Peyer's patch (tissue), 4 donors: ENCODE measurements around the gene C4orf50. TPM values are rescaled to one million over a fixed set of nuclear protein-coding genes. Genes with fewer than 3 reads are reported as not detected.
"Not testable (repeated sequence)": the region's sequence is repeated elsewhere in the genome, so short reads cannot be mapped to it uniquely, and the experiment has no call there.

Source experiments
- DNase-seq, 3 donors: peaks; one replicate each; pipeline ENCODE4 v3.0.0-alpha.2; 2017 to 2019
- H3K27ac ChIP-seq, 4 donors: fragments of 200-600 bp; sonication (generic); one replicate each; pipeline ENCODE4 v1.5.1; 2016 to 2019
- H3K27me3 ChIP-seq, 2 donors: fragments of 200-600 bp; sonication (generic); one replicate each; pipeline ENCODE4 v1.5.1; 2019
- H3K36me3 ChIP-seq, 3 donors: fragments of 200-600 bp; sonication (generic); one replicate each; pipeline ENCODE4 v1.5.1; 2016 to 2019
- H3K4me1 ChIP-seq, 4 donors: fragments of 200-600 bp; sonication (generic); one replicate each; pipeline ENCODE4 v1.5.1; 2016 to 2019
- H3K4me3 ChIP-seq, 4 donors: fragments of 200-600 bp; sonication (generic); 1 replicate in 3 of 4; 2 replicates in 1 of 4; pipeline ENCODE4 v1.5.1; 2016 to 2019; ENCODE audit warnings: mild to moderate bottlenecking in 1 of 4
- H3K9me3 ChIP-seq, 4 donors: fragments of 200-600 bp; sonication (generic); one replicate each; pipeline ENCODE4 v1.5.1; 2016 to 2019; ENCODE audit warnings: mild to moderate bottlenecking in 1 of 4
- POLR2A ChIP-seq, 2 donors: fragments of 450-650 bp; IDR thresholded peaks; one replicate each; pipeline ENCODE4 v1.5.1; 2017; ENCODE audit warnings: antibody characterized with exemption in 2 of 2, mild to moderate bottlenecking in 2 of 2, moderate library complexity in 2 of 2
- total RNA-seq, 4 donors: library from RNA; depleted of rRNA; stranded (reverse); fragments of >200 nt; gene quantifications; one replicate each; pipeline ENCODE4 v1.1.0, GENCODE V29; 2016
- TF ChIP-seq, protein P1 (sequence below), 6 experiments: fragments of 450-650 bp in 4 of 6; fragments of 200-600 bp in 2 of 6; sonication (generic) in 1 of 6; IDR thresholded peaks; one replicate each; pipeline ENCODE4 v1.5.1; 2017 to 2019; ENCODE audit warnings: antibody characterized with exemption in 6 of 6, mild to moderate bottlenecking in 3 of 6, moderate library complexity in 1 of 6

Gene C4orf50
- total RNA-seq, 4 donors from 2014 or later = 0.19 to 0.83 (median 0.40) TPM; not detected in 1

DNA sequence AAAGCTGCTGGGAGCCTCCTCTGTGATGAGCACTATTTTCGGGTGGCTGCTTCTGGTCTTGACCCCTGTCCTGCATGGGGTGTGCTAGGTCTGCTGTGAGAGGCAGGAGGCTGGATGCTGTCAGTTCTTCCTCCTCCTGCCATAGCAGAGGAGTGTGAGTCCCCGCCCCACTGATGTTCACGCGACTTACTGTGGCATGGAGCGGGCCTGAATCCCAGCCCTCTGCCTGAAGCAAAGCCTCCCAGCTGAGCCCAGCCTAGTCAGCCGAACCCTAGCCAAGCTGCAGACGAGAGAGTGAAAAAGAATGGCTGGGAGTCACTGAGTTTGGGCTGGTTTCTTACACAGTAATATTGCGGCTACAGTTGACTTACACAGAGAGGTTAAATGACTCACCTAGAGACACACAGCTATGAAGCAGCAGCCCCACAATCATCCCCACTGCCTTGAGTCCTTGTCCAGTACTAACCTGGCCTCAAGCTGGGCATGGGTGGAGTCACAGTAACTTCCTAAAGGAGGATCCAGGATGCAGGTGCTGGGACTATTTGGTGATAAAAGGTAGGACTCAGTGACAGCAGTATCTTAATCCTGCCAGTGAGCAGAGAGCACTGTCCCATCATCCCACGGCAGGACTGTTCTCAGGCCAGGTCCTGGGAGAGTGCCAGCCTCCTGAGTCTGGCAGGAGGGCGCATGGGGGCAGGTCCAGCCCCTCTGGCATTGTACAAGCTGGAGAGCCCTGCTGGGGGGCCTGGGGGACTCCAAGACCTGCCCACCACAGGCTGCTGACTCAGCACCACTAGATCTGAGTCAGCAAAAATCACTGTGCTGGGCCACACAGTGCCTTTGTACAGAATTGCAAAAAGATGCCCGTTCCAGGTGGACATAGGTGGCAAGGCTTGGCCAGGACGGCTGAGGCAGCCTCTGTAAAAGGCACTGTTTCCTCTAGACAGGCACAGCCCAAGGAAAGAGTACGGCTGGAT lies 65.0 kb downstream of the C4orf50 start:
- Histone ChIP-seq H3K27ac (no peak overlapping the region), H3K9me3 (no peaks in the 10 kb centered on the region), H3K4me3 (no peak overlapping the region), H3K27me3 (no peaks in the 10 kb centered on the region), H3K4me1 (no peaks in the 10 kb centered on the region), H3K36me3 (no peaks in the 10 kb centered on the region)
- TF ChIP-seq, protein P1, sequence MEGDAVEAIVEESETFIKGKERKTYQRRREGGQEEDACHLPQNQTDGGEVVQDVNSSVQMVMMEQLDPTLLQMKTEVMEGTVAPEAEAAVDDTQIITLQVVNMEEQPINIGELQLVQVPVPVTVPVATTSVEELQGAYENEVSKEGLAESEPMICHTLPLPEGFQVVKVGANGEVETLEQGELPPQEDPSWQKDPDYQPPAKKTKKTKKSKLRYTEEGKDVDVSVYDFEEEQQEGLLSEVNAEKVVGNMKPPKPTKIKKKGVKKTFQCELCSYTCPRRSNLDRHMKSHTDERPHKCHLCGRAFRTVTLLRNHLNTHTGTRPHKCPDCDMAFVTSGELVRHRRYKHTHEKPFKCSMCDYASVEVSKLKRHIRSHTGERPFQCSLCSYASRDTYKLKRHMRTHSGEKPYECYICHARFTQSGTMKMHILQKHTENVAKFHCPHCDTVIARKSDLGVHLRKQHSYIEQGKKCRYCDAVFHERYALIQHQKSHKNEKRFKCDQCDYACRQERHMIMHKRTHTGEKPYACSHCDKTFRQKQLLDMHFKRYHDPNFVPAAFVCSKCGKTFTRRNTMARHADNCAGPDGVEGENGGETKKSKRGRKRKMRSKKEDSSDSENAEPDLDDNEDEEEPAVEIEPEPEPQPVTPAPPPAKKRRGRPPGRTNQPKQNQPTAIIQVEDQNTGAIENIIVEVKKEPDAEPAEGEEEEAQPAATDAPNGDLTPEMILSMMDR (IDR thresholded peaks at IDR 0.05) = no peak
- no peak for TF ChIP-seq POLR2A (IDR thresholded peaks at IDR 0.05)
- peak in 1 of 3 donors; percentile 14 for DNase-seq

DNA sequence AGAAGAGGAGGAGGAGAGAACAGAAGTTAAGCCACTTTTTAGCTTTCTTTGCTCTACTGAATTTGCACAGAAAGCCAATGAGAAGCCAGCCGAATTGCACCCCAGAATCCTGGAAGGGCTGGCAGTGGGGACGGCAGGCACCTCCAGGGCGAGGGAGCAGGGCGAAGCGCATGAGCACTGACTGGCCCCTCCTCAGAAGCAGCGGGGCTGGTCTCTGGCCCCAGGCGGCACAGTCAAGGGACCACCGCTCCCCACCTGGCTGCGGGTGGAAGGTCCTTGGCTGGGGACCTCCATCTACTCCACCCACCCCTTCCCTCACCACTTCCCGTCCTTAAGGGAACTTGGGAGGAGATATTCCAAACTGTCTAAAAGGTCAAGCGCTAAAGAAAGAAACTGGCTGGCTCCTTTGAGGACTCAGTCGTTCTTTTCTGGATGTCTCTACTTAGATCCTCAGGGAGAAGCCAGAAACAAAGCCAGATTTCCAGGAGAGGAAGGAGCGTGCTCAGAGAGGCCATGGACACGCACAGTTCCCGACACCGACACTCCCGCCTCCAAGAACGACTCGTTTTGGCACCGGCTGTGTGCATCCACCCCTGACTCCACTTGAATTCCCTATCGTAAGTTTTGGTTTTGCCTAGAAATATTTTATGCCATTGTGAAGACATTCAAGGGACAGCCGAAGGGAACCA lies 65.8 kb downstream of the C4orf50 start:
- H3K27me3 ChIP-seq = no peaks in the 10 kb centered on the region

DNA sequence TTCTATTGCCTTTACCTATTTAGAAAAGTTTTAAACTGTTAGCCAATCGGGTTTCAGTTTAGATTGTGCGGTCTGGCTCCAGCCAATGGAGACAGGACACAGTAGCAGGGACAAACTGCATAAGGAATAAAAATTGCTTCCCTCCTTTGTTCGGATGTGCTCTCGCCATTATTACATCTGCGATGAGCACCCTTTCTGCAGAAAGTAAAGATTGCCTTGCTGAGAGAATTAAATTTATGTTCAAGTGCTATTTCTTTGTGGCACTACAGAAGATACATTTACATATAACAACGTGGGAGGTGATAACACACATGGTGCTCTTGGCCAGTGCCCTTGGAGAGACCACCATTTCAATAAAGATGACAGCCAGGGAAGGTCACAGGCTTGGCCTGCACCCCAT lies 71.6 kb downstream of the C4orf50 start:
- H3K4me1 ChIP-seq, H3K27me3 ChIP-seq, H3K27ac ChIP-seq, H3K36me3 ChIP-seq, H3K9me3 ChIP-seq, DNase-seq, H3K4me3 ChIP-seq: not testable (repeated sequence)

More for the DNA sequence above, 65.8 kb downstream of the C4orf50 start:
- Histone ChIP-seq H3K9me3 (no peaks in the 10 kb centered on the region), H3K4me3 (no peak overlapping the region), H3K27ac (no peak overlapping the region), H3K4me1 (no peaks in the 10 kb centered on the region), H3K36me3 (no peaks in the 10 kb centered on the region)
- DNase-seq = no peak
- TF ChIP-seq POLR2A (IDR thresholded peaks at IDR 0.05) = no peak
- TF ChIP-seq, protein P1 (IDR thresholded peaks at IDR 0.05) = no peak

DNA sequence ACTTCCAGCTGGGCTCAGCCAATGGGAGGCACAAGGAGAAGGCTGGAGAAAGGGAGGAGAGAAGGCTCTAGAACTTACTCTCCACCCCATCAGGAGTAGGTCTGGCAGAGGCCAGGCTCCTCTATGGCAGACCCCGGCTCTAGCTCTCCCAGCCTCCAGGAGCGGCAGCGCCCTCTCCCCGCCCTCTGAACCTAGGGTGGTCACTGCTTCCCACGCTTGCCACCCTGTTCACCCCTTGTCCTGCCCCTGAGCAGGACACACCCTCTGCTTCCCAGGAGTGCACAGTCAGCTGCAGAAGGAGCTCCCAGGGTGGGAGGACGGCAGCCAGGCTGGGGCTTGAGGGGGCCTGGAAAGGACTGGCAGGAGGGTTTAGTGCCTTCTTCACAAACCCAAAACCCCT lies 72.3 kb downstream of the C4orf50 start:
- Histone ChIP-seq H3K27me3 (no peaks in the 10 kb centered on the region), H3K36me3 (no peaks in the 10 kb centered on the region), H3K9me3 (no peaks in the 10 kb centered on the region), H3K4me3 (no peak overlapping the region), H3K27ac (no peak overlapping the region), H3K4me1 (no peaks in the 10 kb centered on the region)
- DNase-seq = no peak
- no peak for TF ChIP-seq POLR2A (IDR thresholded peaks at IDR 0.05)
- TF ChIP-seq, protein P1 (IDR thresholded peaks at IDR 0.05) = no peak

DNA sequence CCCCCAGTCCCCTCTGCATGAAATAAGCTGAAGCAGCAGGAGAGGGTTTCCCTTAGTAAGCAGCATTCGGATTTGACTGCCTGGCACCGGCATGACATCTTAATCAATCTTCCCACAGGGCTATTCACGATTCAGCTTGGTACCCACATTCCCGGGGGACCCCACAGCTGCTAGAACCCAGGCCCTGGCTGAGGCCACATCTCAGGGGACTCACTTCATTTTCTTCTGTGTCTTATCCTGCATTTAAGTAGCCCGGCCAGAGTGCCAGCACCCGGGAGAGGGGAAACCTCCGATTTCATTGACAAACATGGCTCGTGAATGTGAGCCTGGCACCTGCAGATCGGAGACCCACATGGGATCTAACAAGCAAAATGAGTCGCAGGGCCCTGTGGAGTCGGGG lies 73.1 kb downstream of the C4orf50 start:
- TF ChIP-seq POLR2A (IDR thresholded peaks at IDR 0.05) = no peak
- TF ChIP-seq, protein P1 (IDR thresholded peaks at IDR 0.05) = no peak
- no peak overlapping the region for H3K4me3 ChIP-seq
- peaks cover 0 to 3% (median 0%) of the 10 kb centered on the region in 4 donors for H3K9me3 ChIP-seq
- no peaks in the 10 kb centered on the region for H3K27me3 ChIP-seq
- no peaks in the 10 kb centered on the region for H3K36me3 ChIP-seq
- no peak for DNase-seq
- no peak overlapping the region for H3K27ac ChIP-seq
- H3K4me1 ChIP-seq = no peaks in the 10 kb centered on the region

DNA sequence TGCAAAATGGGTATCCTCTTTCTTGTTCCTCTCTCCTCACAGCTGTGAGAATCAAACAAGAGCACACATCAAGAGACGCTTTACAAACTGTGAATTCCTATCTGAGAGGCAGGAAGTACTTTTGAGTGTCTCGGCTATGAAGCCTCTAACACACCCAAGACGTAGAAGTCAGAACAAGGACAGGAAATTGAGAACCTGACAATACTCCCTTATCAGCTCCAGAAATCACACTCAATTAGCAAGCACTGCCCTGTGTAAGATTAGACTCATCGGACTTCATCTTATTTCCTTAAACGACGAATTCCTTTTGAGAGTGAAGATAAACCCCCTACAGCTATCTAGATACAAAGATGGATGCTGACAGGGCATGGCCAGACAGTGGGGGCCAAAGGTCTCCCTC lies 74.7 kb downstream of the C4orf50 start:
- no peak overlapping the region for H3K27ac ChIP-seq
- TF ChIP-seq, protein P1 (IDR thresholded peaks at IDR 0.05) = no peak
- no peak for TF ChIP-seq POLR2A (IDR thresholded peaks at IDR 0.05)
- H3K9me3 ChIP-seq = peaks cover 0 to 3% (median 0%) of the 10 kb centered on the region in 4 donors
- no peaks in the 10 kb centered on the region for H3K4me1 ChIP-seq
- no peaks in the 10 kb centered on the region for H3K27me3 ChIP-seq
- no peak overlapping the region for H3K4me3 ChIP-seq
- no peak for DNase-seq
- H3K36me3 ChIP-seq = no peaks in the 10 kb centered on the region
